T-helper 17 cell (primary cell): ENCODE results near the gene SH3GL3. TPM values are rescaled to one million over a fixed set of nuclear protein-coding genes. Genes with fewer than 3 reads are reported as not detected.
A peak's percentile ranks its signal among the peaks of the same experiment; 100 is the strongest.

Source experiments
- ATAC-seq: fragments of 150-1000 bp; cut with Tn5 transposase; 2 replicates; pipeline ENCODE4 v1.10.0; 2021; ENCODE audit warnings: mild to moderate bottlenecking, moderate library complexity
- DNase-seq, 3 donors: peaks; one replicate each; pipeline versions ENCODE4 v3.0.0 to v3.0.0-alpha.2; 2020 to 2021
- H3K9me3 ChIP-seq: one replicate; pipeline ENCODE4 v1.7.0; 2013; ENCODE audit warnings: low read length, mild to moderate bottlenecking; ENCODE audit not compliant: control insufficient read depth, poor library complexity, severe bottlenecking
- H3K27ac Mint-ChIP-seq: one replicate; pipeline ENCODE4 v1.8.0; 2022; ENCODE audit warnings: mild to moderate bottlenecking, moderate library complexity, mixed read lengths
- H3K27me3 Mint-ChIP-seq: one replicate; pipeline ENCODE4 v1.8.0; 2022; ENCODE audit warnings: mixed read lengths
- H3K36me3 Mint-ChIP-seq: one replicate; pipeline ENCODE4 v1.8.0; 2022; ENCODE audit warnings: low read depth, mixed read lengths
- H3K4me1 Mint-ChIP-seq: one replicate; pipeline ENCODE4 v1.8.0; 2022; ENCODE audit warnings: mild to moderate bottlenecking, mixed read lengths
- H3K4me3 Mint-ChIP-seq: one replicate; pipeline ENCODE4 v1.8.0; 2022; ENCODE audit warnings: mild to moderate bottlenecking, moderate library complexity, mixed read lengths
- total RNA-seq, 4 donors: library from RNA in 2 of 4; stranded (reverse) in 2 of 4; gene quantifications; one replicate each; pipeline ENCODE4 v1.2.3 and lab custom pipeline; 2022 to 2026

The SH3GL3 gene
- total RNA-seq, 2 donors from 2014 or later: 0.34 TPM; not detected in 1

DNA sequence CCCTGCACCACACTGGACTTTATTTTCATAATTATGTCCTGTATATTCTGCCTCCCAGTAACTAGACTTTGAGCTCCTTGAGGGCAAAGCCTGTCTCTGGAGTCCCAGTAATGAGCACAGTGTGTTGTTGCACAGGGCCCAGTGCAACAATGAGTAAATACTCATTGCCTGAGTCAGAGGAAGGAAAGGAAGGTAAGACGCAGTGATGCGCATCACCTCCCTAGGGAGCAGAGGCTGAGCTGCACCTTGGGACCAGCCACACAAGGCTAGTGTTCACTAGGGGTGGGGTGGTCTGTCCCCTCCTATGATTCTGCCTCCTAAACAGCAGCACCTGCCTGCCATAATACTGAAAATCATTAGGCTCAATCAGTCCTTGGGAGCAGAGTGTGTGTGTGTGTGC lies 120.2 kb downstream of the SH3GL3 start:
- H3K4me1 Mint-ChIP-seq: no peaks in the 10 kb centered on the region

DNA sequence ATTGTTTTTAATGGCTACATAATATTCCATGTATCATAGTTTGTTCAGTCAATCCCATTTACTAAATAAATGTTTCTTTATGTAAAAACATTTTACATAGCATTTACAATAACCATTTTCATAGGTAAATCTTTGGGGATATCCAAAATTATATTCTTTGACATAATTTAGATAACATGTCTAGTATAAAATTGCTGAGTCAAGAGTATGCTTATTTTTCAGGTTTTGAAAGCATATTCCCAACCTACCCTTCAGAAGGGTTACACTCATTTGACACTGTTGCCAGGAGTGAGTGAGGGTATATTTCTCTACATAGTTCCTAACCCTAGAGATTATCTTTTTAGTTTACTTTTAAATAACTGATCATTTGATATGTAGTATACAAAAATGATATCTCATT lies 122.2 kb downstream of the SH3GL3 start:
- H3K27me3 Mint-ChIP-seq: peaks cover 10% of the 10 kb centered on the region
- H3K4me3 Mint-ChIP-seq: no peak overlapping the region
- DNase-seq: no peak
- H3K4me1 Mint-ChIP-seq: no peaks in the 10 kb centered on the region
- H3K27ac Mint-ChIP-seq: no peak overlapping the region
- H3K36me3 Mint-ChIP-seq: no peaks in the 10 kb centered on the region
- H3K9me3 ChIP-seq: no peaks in the 10 kb centered on the region
- no peak for ATAC-seq

More for the DNA sequence above, 120.2 kb downstream of the SH3GL3 start:
- Mint-ChIP-seq H3K4me3 (no peak overlapping the region), H3K27me3 (peaks cover 5% of the 10 kb centered on the region), H3K36me3 (no peaks in the 10 kb centered on the region), H3K27ac (no peak overlapping the region)
- no peak for DNase-seq
- H3K9me3 ChIP-seq: no peaks in the 10 kb centered on the region
- ATAC-seq: no peak

DNA sequence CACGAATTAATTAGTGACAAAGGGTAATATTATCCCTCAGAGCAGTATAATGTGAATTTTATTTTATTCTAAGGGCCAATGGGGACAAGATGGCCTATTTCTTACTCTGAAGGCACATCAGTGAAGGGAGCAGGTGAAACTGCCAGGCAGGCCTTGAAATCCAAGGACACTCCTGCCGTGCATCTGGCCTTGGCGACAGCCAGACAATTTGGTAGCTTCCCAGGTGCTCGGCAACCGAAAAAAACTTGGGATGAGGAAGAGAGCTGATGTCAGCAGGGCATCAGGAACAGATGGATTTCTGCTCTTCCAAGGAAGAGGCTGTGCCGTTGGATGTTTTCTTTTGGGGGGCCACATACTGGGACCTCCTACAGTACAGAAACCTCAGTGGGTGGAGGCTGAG lies 123.6 kb downstream of the SH3GL3 start:
- no peak for DNase-seq
- H3K27ac Mint-ChIP-seq: no peak overlapping the region
- no peaks in the 10 kb centered on the region for H3K36me3 Mint-ChIP-seq

DNA sequence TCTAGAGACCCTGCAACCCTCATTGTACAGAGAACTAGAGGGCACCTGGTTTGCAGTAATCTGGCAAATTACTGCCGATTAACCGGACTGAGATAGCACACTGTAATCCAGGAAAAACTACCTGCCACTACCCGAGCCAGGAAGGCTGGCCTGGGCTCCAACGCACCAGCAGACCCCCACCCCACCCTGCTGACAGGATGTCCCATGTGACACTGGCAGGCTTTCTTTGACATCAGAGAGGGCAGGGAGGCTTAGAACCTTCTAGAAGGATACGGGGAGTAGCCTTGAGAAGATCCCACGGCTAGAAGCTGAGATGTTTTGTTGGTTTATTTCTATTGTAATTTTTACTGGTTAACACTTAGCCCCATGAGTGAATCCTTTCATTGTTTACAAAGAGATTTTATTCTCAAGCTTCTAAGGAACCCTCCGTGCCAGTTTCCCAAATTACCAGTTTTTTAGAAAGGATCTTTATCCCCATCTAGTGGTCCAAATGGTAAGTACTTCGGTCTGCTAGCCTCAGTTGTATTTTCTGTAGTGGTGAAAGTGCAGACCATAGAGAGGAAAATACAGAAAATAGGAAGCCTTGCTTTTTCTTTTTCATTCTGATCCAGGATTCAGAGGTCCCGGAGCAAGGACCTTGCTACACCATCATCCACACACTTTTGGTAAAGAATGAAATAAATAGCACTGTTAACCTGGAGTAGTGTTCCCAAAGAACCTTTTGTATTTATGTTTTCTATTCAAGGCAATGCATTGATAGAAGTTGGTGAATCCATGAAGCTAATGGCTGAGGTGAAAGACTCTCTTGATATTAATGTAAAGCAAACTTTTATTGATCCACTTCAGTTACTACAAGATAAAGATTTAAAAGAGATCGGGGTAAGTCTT lies 124.9 kb downstream of the SH3GL3 start:
- H3K4me1 Mint-ChIP-seq: peaks cover 2% of the 10 kb centered on the region
- H3K4me3 Mint-ChIP-seq: no peak overlapping the region
- peaks cover 22% of the 10 kb centered on the region for H3K27me3 Mint-ChIP-seq
- no peak for ATAC-seq
- no peak for DNase-seq
- no peaks in the 10 kb centered on the region for H3K36me3 Mint-ChIP-seq
- no peak overlapping the region for H3K27ac Mint-ChIP-seq
- no peaks in the 10 kb centered on the region for H3K9me3 ChIP-seq

More for the DNA sequence above, 123.6 kb downstream of the SH3GL3 start:
- ATAC-seq: no peak
- Mint-ChIP-seq H3K27me3 (peaks cover 15% of the 10 kb centered on the region), H3K4me1 (peaks cover 2% of the 10 kb centered on the region), H3K4me3 (no peak overlapping the region)
- H3K9me3 ChIP-seq: no peaks in the 10 kb centered on the region

DNA sequence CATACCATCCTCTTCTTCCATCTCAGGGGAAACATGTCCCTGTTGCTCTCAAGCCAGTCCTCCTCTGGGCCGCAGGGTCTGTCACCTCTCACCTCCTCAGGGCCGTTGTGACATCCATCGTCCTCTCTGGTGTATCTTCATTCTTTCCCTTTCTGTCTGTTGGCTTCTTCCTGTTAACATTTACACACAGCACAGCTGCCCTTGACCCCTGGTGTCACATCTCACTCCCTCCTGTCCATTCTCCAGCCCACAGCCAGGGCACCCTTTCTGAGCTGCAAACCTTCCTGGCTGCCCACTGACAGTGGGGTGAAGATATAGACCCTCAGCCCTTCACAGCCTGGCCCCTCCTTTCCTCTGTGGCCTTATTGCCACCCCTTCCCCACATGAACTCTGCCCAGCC lies 127.2 kb downstream of the SH3GL3 start:
- no peak for ATAC-seq
- H3K36me3 Mint-ChIP-seq: no peaks in the 10 kb centered on the region
- no peaks in the 10 kb centered on the region for H3K9me3 ChIP-seq
- no peak overlapping the region for H3K27ac Mint-ChIP-seq
- no peak for DNase-seq
- peaks cover 22% of the 10 kb centered on the region for H3K27me3 Mint-ChIP-seq
- H3K4me1 Mint-ChIP-seq: peaks cover 2% of the 10 kb centered on the region
- H3K4me3 Mint-ChIP-seq: no peak overlapping the region

DNA sequence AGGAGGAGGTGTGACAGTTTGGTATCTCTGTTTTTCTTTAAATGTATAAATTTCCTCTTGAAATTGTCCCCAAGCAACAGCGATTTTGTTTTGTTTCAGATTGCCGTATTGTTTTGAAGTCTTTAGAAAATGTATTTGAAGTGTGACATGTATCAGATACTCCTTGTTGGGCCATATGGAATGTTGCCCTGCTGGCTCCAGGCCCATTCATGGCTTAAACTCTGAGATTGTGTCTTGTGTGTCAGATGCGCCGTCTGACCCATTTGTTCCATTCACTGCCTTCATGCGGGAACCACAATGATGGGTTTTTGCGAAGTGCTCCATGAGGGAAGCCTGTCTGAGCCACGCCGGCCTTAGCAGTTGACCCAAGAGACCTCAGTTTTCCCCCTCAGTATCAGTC lies 131.6 kb downstream of the SH3GL3 start:
- H3K27me3 Mint-ChIP-seq: peaks cover 16% of the 10 kb centered on the region
- H3K36me3 Mint-ChIP-seq: no peaks in the 10 kb centered on the region
- no peak overlapping the region for H3K4me3 Mint-ChIP-seq
- H3K9me3 ChIP-seq: no peaks in the 10 kb centered on the region
- DNase-seq: no peak
- H3K4me1 Mint-ChIP-seq: peaks cover 2% of the 10 kb centered on the region
- no peak for ATAC-seq
- H3K27ac Mint-ChIP-seq: no peak overlapping the region

DNA sequence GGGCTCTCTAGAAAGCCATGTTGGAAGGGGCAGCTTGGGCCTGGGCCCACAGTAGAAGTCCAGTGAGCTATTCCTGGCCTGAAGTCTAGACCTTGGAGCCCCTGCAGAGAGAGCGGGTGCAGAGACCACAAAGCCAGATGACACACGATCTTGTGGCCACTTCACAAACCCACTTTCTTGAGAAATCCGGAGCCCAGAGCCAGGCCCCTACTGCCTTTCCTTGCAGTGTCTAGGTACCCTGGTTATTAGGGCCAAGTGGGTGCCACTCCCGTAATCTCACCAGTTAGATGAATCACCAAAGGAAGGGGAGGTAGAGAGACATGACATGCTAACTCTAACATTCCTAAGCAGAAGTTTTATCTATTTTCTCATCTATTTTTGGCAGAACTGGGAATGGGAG lies 134.2 kb downstream of the SH3GL3 start:
- H3K9me3 ChIP-seq: no peaks in the 10 kb centered on the region
- DNase-seq: no peak
- Mint-ChIP-seq H3K27me3 (peaks cover 2% of the 10 kb centered on the region), H3K4me1 (no peaks in the 10 kb centered on the region), H3K4me3 (peak overlapping the region; percentile 15), H3K27ac (no peak overlapping the region), H3K36me3 (no peaks in the 10 kb centered on the region)
- ATAC-seq: no peak

DNA sequence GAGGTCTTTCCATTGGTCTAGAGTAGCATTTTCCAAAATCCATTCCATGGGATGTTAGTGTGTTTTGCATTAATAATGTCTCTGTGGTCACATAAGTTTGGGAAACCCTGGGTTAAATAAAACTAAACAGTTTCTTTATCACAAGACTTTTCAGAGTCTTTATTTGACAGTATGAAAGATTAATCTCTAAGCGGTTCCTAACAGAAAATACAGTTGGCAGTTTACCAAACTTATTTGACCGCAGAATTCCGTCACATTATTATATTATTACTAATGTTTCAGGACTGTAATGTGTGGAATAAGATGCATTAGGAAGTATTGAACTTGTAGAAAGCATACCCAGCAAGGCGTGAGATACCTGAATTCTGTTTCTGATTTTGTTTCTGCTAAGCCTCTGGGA lies 135.2 kb downstream of the SH3GL3 start:
- no peaks in the 10 kb centered on the region for H3K9me3 ChIP-seq
- no peaks in the 10 kb centered on the region for H3K36me3 Mint-ChIP-seq
- DNase-seq: no peak
- no peak for ATAC-seq
- H3K27me3 Mint-ChIP-seq: no peaks in the 10 kb centered on the region
- no peak overlapping the region for H3K4me3 Mint-ChIP-seq
- no peaks in the 10 kb centered on the region for H3K4me1 Mint-ChIP-seq
- H3K27ac Mint-ChIP-seq: no peak overlapping the region

DNA sequence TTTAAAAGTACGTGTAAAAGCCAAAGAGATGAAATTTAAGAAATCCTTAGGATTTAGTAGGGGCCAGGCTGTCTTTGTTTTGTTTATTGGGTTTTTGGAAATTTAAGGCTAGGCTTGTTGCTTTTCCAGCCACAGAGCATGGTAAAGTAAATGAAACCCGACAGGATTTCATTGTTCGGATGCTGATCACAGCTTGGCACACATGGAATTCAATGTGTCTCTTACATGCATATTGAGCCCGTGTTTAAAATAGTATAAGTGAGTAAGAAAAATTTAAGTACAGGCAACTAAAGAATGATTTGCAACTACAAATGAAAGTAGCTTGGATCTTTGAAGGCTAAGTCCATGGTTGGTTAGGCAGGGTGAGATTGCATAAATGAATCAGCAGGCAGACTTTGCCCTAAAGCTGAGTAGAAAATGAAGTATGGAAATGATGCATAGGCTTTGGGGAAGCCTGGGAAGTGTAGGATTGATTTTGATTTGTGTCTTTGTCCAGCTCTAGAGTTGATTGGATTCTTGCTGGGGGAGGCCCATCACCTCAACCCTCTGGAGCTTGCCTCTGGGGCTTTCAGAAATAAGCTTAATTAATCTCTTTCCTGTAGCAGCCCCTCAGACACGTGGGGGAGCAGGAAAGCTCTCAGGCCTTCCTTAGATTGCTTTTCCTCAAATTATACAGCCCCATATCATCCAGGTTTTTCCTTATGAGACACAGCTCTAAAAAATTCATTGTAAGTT lies 138.6 kb downstream of the SH3GL3 start:
- DNase-seq (no peak), ATAC-seq (no peak)
- Mint-ChIP-seq H3K27ac (no peak overlapping the region), H3K4me1 (no peaks in the 10 kb centered on the region), H3K27me3 (no peaks in the 10 kb centered on the region), H3K36me3 (no peaks in the 10 kb centered on the region), H3K4me3 (no peak overlapping the region)
- H3K9me3 ChIP-seq: no peaks in the 10 kb centered on the region

DNA sequence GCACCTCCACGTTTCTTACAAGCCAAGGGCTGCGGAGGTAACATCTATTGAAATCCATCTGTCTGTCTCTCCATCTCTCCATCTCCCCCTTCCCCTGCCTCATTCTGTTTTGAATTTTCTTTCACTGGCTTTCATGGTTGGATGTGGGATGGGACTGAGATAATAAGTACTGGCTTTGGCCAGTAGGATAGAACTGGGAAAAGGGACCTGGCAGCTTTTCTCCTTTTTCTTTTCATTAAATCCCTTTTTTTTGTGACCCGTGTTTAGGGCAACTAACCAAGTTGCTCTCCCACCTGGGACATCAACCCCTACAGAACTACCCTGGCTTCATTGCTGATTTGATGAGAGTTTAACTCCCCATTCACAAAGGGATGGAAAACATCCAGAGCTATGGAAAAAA lies 139.9 kb downstream of the SH3GL3 start:
- H3K4me3 Mint-ChIP-seq: no peak overlapping the region
- ATAC-seq (no peak), DNase-seq (no peak)
- H3K27me3 Mint-ChIP-seq: no peaks in the 10 kb centered on the region
- H3K9me3 ChIP-seq: no peaks in the 10 kb centered on the region
- no peaks in the 10 kb centered on the region for H3K4me1 Mint-ChIP-seq
- H3K36me3 Mint-ChIP-seq: no peaks in the 10 kb centered on the region
- no peak overlapping the region for H3K27ac Mint-ChIP-seq

DNA sequence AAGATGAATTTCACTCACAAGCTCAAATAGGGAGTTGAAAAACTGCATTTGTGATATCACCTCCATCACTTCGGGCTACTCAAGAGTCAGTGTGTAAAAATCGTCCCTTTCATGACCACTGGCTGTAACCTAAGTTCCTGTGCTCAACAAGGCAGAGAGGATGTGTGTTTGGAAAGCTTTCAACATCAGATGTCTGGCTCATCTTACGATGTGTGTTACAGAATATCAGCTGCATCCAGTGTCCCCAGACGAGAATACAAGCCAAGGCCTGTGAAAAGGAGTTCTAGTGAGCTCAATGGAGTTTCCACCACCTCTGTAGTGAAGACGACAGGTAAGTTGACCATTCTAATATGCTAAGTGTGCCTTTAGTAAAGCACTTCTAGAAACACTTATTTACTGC lies 141.3 kb downstream of the SH3GL3 start:
- no peaks in the 10 kb centered on the region for H3K4me1 Mint-ChIP-seq
- DNase-seq (no peak), ATAC-seq (no peak)
- H3K36me3 Mint-ChIP-seq: no peaks in the 10 kb centered on the region
- H3K4me3 Mint-ChIP-seq: no peak overlapping the region
- peaks cover 8% of the 10 kb centered on the region for H3K27me3 Mint-ChIP-seq
- no peaks in the 10 kb centered on the region for H3K9me3 ChIP-seq
- no peak overlapping the region for H3K27ac Mint-ChIP-seq

DNA sequence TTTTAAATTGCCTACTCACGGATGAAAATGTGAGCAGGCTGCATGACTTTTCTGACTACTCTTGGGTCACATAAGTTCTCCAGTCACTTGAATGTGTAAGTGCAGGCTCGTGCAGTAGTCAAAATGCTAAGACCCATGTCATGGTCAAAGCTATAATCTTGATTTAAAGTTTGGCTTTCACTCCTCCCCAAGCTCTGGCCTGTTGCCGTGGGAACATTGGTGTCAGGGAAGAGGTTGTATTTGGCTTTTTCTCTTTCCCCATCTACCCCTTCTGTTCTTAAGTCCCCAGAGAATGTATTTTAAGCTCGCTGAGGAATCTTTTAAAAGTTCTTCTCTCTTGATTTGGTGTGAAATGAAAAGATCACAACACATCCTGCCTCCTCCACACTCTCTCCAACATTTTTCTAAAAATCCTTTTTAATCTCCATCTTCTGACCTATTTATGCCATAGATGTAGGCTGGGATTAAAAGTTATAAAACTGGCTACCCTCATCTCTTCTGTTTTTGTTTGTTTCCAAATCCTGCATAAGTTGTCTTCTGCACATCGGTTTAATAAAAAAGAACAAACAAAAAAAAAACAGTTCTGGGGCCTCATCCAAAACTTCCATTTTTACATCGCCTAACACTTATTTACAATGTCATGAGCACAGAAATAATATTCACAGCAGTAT lies 145.4 kb downstream of the SH3GL3 start:
- Mint-ChIP-seq H3K27ac (no peak overlapping the region), H3K36me3 (no peaks in the 10 kb centered on the region), H3K27me3 (peaks cover 8% of the 10 kb centered on the region), H3K4me3 (no peak overlapping the region), H3K4me1 (no peaks in the 10 kb centered on the region)
- no peaks in the 10 kb centered on the region for H3K9me3 ChIP-seq
- DNase-seq (no peak), ATAC-seq (no peak)

DNA sequence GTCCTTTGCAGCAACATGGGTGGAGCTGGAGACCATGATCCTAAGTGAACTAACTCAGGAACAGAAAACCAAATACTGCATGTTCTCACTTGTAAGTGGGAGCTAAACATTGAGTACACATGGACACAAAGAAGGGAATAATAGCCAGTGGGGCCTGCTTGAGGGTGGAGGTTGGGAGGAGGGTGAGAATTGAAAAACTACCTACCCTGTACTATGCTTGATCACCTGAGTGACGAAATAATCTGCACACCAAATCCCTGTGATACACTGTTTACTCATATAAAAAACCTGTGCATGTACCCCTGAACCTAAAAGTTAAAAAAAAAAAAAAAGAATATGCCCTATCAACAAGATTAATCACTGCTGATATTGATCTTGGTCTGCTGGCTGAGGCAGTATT lies 148.1 kb downstream of the SH3GL3 start:
- Mint-ChIP-seq H3K4me1 (no peaks in the 10 kb centered on the region), H3K27ac (no peak overlapping the region)

More for the DNA sequence above, 148.1 kb downstream of the SH3GL3 start:
- H3K36me3 Mint-ChIP-seq: no peaks in the 10 kb centered on the region
- DNase-seq: no peak
- no peak overlapping the region for H3K4me3 Mint-ChIP-seq
- no peak for ATAC-seq
- H3K9me3 ChIP-seq: no peaks in the 10 kb centered on the region
- peaks cover 14% of the 10 kb centered on the region for H3K27me3 Mint-ChIP-seq
